NCI-H226 (cell line): ENCODE results near the gene AMZ1.

ENCODE experiments used
- DNase-seq: peaks from one replicate; pipeline ENCODE4 v3.0.0-alpha.2; 2015

Gene AMZ1

DNA sequence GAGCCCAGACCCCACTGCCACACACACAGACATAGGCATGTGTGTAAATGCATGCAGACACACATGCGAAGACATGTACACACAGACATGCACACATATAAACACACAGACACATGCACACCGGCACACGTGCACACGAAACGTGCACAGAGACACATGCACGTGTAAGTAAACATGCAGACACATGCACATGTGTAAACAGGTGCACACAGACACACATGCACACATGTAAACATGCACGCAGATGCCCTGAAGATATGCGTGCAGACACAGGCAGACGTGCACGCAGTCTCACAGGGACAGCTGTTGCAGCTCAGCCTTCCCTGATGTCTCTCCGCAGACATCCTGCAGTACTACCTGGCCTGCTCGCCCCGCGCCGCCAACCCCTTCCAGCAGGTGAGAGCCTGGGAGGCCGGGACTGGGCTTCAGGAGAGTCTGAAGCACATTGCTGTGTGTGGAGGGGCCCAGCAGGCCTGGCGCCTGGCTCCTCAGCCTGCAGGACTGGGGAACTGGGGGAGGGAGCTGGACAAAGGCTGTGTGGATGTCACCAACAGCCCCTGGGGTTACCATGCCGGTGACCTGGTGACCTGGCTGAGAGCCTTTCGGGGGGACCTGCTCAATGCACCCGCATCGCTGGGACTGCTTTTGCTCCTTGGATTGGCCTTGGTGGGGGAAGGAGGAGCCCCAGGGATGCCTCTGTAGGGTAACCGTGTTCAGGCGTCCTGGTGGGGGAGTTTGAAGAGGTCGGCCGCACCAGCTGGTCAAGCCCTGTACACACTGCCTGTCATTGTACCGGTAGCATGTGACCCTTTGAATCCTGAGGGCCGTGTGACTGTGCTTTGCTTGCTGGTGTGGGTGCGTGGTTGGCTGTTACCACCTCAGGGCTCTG, 35.9 kb upstream of the AMZ1 start:
- DNase-seq, result no peak

DNA sequence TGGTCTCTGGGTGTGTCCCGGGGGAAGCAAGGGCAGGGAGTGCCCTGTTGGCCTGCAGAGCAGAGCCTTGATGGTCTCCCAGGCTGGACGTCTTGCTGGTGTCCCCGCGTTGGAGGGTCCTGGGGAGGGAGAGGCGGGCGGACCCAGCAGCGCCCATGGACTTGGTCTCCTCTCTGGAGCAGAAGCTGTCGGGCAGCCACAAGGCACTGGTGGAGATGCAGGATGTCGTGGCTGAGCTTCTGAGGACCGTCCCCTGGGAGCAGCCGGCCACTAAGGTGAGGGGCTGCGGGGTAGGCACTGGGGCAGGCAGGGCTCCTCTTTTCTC, 35.3 kb upstream of the AMZ1 start:
- DNase-seq, result no peak

DNA sequence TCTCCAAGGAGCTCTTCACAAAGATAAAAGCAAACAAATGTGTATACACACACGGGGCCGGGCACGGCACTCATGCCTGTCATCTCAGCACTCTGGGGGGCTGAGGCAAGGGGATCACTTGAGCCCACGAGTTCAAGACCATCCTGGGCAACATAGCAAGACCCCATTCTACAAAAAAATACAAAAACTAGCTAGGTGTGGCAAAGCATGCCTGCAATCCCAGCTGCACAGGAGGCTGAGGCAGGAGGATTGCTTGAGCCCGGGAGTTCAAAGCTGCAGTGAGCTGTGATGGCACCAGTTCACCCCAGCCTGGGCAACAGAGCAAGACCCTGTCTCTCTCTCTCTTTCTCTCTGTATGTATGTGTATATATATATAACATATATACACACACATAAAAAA, 33.9 kb upstream of the AMZ1 start:
- DNase-seq, result no peak

DNA sequence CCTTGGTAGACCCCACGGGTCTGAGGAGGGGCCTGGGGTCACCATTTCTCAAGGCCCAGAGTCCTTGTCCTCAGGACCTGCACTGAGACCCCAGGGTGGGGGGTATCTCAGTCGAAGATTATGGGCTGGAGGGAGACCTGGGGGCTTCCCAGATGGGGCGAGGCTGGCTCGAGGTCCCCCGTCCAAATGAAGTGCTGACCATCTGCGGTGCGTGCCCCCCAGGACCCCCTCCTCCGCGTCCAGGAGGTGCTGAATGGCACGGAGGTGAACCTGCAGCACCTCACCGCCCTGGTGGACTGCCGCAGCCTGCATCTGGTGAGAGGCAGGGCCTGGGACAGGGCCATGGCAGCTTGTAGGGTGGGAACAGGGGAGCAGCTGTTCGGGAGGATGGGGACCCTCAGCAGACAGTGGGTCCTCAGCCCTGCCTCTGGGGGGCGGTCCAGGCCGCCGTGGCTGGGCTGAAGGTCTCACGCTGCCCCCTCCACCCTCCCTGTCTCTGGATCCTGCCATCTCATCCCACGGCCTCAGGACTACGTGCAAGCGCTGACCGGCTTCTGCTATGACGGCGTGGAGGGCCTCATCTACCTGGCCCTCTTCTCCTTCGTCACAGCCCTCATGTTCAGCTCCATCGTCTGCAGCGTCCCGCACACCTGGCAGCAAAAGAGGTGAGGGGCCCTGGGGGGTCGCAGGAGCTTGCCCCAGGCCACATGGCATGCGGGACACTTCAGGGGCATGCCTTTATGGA, 32.0 kb upstream of the AMZ1 start:
- no peak for DNase-seq

DNA sequence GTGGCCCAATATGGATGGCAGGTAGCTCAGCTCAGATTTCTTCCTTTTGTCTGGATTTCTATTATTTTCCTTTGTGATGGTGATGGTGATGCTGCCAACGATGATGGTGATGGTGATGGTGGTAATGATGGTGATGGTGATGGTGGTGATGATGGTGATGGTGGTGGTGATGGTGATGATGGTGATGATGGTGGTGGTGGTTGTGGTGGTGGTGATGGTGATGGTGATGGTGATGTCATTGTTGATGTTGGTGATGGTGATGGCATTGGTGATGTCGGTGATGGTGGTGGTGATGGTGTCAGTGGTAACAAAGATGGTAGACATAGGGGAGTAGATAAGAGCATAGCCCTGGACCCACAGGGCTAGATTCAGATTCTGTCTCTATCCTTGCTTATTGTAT, 30.8 kb upstream of the AMZ1 start:
- DNase-seq, result no peak

DNA sequence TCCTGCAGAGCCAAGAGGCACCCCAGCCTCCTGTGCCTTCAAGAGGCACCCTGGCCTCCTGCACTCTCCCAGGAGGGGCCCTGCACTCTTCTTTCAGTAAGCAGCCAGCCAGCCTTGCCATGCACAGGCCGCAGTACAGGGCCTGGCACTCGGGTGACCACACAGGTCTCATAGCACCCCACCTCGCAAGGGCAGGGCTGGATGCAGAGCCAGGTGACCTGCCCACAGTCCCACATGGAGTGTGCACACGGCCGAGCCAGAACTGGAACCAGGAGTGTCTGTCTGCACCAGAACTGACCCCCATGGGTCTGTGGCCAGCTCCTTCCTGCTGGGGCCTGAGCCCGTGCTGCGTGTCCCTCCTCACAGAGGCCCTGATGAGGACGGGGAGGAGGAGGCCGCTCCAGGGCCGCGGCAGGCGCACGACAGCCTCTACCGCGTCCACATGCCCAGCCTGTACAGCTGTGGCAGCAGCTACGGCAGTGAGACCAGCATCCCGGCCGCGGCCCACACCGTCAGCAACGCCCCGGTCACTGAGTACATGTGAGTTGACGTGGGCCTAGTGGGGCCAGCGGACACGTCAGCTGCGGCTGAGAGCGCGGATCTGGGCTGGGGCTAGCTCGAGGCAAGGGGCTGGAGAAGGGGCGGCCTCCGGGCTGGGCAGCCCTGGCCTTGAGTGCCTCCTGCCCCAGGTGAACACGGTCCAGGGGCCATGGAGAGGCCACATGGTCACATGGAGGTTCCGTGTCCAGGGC, 29.9 kb upstream of the AMZ1 start:
- no peak for DNase-seq

DNA sequence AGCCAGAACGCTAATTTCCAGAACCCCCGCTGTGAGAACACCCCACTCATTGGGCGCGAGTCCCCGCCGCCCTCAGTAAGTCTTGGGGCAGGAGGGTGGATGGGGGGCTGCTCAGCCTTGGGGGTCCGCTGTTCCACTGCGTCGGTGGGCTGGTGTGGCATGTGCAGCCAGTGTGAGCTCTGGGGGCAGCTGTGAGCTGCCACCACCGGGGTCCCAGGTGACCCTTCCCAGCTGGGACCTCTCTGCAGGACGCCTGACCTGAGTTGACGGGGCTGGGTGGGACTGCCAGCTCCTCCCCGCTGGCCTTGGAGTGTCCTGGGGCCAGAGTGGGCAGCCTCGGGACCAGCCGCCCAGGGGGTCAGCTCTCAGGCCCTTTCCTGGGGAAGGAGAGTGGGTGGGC, 29.1 kb upstream of the AMZ1 start:
- DNase-seq, result no peak

DNA sequence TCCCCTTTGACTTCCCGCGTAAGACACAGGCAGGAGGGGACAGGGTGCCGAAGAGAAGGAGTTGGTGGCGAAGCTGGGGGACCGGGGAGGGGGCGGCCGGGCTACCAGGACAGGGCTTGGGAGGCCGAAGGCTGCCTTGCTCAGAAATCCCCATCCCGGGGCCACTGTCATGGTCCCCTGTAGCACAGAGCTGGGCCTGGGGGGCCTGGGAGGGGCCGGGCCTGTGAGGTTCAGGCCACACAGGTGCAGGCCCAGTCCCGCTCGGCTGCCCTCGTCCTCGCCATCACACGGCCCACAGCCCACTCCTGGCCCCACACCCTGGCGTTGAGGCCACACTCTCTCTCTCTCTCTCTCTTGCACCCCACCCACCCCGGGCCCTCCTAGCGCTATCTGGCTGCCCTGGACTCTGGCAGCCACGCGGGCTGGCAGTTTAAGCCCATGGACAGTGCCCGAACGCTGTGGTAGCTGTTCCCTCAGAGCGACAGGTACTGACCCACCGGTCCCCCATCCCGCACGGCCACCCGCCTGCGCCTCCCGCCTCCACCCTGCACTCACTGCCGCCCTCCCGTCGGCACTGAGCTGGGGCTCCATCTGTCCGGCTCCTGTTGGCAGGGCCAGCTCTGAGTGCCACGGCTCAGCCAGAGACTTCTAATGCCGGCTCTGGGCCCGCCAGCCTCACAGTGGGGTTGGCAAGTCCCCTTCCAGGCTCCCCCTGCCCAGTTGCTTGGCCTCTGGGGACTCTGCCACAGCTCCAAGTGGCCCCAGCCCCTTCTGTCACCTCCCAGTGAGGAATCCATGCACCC, 28.2 kb upstream of the AMZ1 start:
- DNase-seq, result no peak

DNA sequence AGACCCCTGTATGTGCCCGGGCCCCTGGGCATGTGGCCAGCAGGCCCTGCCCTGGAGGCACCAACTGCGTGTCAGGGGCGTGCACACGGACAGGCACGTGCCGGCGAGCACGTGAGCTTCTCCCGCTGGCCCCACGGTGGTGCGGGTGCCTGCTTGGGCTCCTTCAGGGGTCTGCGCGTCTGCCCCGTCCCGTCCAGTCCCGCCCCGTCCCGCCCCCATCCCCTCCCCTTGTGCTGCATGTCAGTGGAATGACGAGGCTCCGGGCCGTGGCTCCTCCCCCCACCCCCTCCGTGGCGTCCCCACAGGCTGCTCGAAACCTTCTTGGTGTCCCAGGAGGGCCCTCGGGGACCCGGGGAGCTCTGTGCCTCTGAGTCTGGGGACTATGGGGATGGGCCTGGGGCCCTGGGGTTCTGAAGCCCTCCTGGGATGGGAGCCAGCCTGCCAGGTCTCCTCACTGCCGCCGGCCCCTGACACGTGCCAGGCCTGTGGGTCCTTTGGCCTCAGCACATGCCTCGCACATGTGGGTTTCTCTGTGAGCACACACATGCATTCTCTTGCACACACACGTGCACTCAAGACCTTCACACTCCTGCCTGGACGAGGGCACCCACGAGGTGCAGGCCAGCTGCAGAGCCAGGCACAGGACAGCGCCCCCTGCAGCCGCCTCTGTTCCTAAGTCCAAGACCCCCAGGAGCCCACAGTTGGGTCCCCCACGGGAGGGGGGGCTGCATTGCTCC, 27.5 kb upstream of the AMZ1 start:
- no peak for DNase-seq

DNA sequence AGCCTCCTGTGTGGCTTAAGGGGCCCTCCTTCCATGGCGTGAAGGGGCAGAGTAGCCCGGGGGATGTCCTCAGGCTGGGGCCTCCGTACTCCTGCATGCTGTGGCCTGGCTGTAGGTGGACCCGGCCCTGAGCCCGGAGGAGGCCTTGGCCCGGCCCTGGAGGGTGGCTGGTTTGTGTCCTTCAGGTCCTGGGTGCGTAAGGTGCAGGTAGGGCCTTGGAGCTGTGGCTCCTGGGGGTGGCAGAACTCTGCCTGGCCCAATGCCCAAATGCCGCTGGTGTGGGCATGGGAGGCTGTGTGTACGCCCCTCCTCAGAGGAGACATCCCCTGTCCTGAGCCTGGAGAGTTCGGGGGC, 26.9 kb upstream of the AMZ1 start:
- DNase-seq, result no peak

DNA sequence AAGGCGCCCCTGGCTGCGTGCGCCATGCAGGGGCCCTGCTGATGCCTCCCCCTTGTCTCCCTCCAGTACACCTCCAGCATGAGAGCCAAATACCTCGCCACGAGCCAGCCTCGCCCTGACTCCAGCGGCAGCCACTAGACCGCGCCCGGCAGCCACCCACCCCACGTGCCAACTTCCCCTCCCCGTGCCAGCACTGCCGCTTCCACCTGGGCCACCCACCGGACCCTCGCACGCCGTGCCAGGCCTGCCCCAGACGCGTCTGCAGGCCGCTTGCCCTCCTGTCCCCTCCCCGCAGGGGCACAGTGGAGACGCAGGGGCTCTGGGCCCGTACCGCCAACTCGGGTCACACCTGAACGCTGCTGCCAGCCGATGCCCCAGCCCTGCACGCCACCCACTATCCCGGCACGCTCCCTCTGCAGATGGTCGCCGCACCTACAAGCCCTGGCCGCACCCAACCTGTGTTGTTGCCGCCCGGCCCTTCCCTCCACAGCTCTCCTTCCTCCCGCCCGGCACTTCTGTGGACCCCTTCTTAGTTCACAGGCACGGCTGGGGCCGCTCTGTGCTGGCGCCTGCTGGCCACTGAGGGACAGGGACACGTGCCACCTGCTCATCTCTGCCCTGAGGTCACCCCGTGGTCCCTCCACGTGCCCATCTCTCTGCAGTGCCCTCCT, 26.3 kb upstream of the AMZ1 start:
- DNase-seq, result no peak

DNA sequence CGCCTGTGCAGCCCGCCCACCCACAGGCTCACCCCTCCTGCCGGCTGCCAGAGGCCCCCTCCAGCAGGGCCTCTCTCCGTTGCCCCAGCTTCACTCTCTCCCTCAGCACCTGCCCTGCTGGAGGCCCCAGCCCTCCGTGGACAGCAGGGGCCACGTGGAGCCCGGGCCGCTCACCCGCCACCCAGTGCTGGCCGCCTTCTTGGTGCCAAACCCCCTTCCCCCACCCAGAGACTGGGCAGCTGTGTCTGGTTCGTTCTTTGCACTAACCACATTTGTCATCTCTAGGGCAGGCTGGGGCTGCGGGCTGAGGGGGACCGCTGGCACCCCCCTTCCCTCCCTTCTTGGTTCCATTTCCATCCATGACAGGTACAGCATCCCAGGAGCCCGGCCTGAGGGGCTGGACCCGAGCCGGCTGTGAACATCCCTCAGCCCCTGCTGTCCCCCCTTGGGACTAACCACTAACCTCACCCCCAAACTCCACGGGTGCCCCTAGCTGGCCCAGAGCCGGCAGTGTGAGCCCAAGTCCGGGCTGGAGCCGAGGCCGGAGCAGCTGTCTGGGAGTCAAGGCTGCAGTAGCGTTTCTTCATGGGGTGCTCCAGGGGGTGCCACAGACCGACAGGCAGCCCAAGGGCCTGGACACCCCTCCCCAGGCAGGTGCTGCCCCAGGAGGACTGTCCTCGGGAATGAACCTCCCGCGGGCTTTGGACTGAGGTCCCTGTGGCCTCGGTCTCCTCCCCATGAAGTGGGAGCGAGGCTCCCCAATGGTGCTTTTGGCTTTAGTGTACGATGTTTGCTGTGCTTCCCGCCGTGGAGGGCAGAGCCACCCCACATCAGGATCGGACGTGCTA, 25.5 kb upstream of the AMZ1 start:
- DNase-seq, result no peak

DNA sequence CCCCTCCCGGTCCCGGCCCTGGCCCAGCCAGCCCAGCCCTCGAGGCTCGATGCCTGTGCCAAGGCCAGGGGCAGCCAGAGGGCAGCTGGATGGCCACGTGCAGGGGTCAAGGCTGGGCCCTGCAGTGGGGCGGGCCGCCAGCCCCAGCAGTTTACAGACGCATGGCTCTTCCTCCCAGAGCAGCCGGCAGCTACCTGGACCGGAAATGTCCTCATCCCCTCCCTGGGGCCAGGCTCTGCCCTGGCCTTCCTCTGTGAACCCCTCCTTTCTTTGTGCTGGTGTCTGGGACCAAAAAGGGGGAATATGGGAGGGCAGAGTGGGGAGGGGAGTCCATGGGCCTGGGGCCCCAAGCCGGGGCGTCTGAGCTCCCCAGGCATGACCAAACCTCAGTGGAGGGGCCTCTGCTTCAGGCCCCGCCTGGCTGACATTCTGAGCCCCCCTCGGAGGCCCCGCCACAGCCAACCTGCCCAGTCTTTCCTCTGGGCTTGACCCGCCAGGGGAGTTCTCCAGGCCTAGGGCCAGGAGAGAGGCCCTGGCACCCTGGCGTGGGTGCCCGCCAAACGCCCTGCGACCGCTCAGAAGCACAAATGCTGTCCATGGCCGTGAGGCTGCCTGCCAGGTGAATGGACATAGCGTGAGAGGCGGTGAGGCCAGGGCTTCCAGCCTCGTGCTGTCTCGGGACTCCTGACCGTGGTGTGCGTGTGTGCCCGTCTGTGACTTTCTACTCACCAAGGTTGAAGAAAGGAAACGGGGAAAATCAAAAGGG, 24.7 kb upstream of the AMZ1 start:
- no peak for DNase-seq

DNA sequence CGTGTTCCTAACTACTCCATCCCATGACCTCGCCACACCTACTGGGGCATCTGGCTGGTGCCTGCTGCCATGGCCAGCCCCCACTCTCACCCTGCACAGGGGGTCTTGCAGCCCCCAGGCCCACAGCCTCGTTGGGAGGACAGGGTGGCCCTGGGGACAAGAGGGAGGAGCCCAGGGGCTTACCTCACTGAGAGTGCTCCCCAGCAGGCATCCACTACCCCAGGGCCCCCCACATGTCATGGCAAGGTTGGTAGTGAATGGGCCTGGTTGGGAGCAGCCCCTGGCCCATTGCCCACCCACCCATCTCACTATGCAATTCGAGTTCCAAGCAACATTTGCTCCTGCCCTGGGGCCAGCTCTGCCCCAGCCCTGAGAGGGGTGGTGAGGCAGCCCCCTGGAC, 24.0 kb upstream of the AMZ1 start:
- no peak for DNase-seq

DNA sequence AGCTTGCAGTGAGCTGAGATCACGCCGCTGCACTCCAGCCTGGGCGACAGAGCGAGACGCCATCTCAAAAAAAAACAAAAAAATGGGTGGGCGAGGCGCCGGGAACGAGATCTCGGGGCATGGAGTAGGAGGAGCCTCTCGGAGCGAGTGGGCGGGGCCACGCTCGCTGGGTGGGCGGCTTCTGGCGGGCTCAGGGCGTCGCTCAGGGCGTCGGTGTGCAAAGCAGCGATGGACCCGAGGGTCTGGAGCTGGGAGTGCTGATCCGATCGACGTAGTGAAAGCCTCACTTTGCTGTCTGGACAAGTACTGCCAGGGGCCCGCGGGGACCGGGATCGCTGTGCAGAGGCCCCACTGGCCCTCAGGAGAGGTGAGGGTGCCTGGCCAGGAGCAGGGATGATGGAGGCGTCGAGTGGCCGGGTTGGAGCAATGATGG, 22.6 kb upstream of the AMZ1 start:
- no peak for DNase-seq

DNA sequence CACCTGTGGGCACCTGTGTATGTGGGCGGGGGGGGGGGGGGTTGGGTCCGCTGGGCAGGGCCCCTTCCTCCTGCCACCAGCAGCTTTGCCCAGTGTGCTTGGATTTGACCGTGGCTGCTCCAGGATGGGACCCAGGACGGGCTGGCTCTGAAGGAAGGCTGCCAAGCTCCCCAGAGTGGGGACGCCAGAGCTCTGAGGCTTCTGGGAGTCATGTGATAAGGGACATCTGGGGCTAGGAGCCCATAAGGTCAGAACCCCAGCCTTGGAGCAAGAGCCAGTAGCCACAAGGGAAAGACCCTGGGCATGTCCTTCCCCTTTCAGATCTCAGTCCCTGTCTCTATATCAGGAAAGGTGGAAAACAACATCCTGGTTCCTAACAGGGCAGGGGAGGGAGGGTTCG, 21.8 kb upstream of the AMZ1 start:
- no peak for DNase-seq

DNA sequence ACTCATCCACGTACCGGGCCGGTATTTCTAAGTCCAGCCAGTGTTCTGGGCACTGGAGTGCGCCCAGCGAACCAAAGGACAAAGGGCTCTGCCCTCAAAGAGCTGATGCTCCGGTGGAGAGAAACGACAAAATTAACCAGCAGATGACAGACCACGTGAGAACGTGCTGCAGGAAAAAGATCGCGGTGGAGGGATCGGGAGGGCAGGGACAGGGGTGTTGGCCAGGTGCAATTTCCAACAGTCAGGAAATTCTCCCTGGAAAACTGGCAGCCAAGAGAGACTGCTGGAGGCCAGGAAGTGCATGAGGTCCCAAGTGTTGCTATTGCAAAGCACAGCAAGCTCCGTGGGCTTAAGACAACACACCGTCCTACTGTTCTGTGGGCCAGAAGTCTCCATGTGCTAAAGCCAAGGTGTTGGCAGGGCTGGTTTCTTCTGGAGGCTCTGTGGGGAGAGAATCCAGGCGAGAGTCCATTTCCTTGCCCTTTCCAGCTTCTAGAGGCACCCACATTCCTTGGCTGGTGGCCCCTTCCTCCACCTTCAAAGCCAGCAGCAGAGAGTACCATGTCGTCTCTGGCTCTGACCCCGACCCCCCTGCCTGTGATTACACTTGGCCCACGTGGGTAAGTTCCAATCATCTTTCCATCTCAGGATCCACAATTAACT, 21.3 kb upstream of the AMZ1 start:
- DNase-seq, result no peak

DNA sequence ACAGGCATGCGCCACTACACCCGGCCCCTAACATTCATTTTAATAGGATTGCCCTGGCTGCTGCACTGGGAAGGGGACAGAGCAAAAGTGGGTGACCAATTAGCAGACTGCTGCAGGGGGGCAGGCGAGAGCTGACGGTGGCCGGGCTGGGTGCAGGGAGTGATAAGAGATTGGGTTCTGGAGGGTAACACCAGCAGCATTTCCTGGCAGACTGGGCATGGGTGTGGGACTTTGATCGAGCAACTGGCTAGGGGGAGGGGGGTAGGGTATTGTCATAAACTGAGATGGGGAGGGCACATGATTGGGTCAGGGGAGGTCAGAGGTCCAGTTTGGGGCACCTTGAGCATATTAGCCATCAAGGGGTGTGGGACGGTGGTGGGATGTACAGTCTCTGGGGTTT, 20.2 kb upstream of the AMZ1 start:
- no peak for DNase-seq

DNA sequence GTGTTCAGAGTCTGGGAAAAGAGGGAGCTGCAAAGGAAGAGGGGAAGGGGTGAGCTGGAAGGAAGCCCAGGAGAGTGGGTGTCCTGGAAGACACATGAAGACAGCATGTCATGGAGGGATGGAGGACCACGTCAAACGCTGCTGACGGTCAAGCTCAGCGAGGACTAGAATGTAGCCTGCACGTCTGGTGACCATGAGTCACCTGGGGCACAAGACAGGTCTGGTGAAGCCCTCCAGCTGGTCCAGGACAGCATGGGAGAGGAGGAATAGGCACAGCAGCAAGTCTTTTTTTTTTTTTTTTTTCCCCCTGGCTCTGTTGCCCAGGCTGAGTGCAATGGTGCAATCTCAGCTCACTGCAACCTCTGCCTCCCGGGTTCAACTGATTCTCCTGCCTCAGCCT, 19.6 kb upstream of the AMZ1 start:
- DNase-seq, result no peak
